ENCODE data around the gene METTL25.

Gene METTL25

DNA sequence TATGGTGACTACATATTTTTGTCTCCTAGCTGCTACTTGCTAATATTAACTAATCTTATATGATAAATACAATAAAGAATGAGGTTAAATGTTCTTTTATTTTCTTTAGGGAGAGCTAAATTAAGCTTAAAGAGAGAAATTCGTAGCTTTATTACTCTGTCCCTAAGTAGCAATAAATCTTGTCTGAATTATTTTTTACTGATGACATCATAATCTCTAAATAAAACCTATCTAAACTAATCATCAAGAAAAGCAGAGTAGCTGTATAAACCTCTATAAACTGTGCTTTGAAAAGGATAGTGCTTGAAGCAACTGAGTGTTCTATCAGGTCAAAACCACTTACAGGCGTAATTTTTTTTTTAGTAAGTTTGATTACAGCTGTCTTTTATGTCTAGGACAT lies 42.5 kb downstream of the METTL25 start:
- TF ChIP-seq, protein P1, sequence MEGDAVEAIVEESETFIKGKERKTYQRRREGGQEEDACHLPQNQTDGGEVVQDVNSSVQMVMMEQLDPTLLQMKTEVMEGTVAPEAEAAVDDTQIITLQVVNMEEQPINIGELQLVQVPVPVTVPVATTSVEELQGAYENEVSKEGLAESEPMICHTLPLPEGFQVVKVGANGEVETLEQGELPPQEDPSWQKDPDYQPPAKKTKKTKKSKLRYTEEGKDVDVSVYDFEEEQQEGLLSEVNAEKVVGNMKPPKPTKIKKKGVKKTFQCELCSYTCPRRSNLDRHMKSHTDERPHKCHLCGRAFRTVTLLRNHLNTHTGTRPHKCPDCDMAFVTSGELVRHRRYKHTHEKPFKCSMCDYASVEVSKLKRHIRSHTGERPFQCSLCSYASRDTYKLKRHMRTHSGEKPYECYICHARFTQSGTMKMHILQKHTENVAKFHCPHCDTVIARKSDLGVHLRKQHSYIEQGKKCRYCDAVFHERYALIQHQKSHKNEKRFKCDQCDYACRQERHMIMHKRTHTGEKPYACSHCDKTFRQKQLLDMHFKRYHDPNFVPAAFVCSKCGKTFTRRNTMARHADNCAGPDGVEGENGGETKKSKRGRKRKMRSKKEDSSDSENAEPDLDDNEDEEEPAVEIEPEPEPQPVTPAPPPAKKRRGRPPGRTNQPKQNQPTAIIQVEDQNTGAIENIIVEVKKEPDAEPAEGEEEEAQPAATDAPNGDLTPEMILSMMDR (IDR thresholded peaks at IDR 0.05; ENCODE audit: insufficient read depth, low read depth, low read length, missing control alignments): no peak
- no peak overlapping the region for H3K4me3 ChIP-seq (ENCODE audit: low read depth, low read length)
- DNase-seq (ENCODE audit: low read depth): no peak

DNA sequence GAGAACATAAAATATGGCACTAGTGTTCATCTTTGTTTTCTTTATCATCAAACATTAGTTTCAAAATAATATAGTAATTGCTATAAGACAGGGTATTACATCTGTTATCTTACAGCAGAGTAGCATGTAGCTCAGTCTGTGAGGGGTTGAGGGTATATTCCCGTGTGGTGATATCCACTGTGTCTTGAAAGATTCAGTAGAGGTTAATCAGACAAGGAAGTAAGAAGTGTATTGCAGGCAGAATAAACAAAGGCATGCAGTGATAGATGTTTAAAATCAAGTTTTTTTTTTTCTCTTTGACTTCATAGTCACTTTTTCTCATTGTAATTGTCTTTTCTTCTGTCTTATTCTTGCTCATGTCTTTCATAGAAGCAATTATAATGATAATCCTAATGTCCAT lies 48.3 kb downstream of the METTL25 start:
- no peak for DNase-seq (ENCODE audit: low read depth)
- no peak overlapping the region for H3K4me3 ChIP-seq (ENCODE audit: low read depth, low read length)
- TF ChIP-seq, protein P1 (IDR thresholded peaks at IDR 0.05; ENCODE audit: insufficient read depth, low read depth, low read length, missing control alignments): no peak

GRCh38 chr12:82407481-82407880 lies 49.2 kb downstream of the METTL25 start:
- TF ChIP-seq, protein P1 (IDR thresholded peaks at IDR 0.05; ENCODE audit: insufficient read depth, low read depth, low read length, missing control alignments): no peak
- H3K4me3 ChIP-seq (ENCODE audit: low read depth, low read length): no peak overlapping the region
- DNase-seq (ENCODE audit: low read depth): no peak

- TF ChIP-seq, protein P1 (IDR thresholded peaks at IDR 0.05; ENCODE audit: insufficient read depth, low read depth, low read length, missing control alignments): no peak
- no peak for DNase-seq (ENCODE audit: low read depth)
- no peak overlapping the region for H3K4me3 ChIP-seq (ENCODE audit: low read depth, low read length)
Measured at GRCh38 chr12:82408844-82409243, 50.5 kb downstream of the METTL25 start.

DNA sequence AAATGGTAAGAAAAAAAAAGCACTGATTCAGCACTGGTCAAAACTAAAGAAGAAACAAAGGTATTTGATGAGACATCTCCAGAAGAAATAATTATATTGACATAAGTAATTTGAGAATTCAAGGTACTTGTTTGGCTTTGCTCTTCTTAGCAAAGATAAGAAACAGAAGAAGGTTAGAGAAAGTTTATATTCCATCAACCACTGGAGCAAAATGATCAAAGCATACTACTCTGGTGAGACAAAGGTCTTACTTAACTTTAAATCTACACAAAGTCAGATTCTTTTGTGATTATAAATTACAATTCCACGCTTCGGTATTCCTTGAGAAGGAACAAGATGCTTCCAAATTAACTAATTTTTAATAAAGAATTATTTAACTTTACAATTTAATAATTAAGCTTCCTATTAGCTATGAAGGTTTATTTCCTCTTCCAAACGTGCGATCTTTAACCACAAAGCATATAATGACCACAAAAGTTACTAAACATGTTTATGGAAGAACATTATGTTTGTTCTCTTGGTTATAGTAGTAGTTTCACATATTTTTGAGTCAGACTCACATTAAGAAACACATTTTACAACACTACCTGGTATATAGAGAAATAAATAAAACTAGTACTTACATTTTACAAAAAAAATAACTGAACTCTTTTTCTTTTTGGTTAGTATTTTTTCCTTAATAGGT lies 53.4 kb downstream of the METTL25 start:
- no peak for DNase-seq (ENCODE audit: low read depth)

GRCh38 chr12:82412246-82412645 lies 53.9 kb downstream of the METTL25 start:
- no peak overlapping the region for H3K4me3 ChIP-seq (ENCODE audit: low read depth, low read length)
- DNase-seq (ENCODE audit: low read depth): no peak
- TF ChIP-seq, protein P1 (IDR thresholded peaks at IDR 0.05; ENCODE audit: insufficient read depth, low read depth, low read length, missing control alignments): no peak

More for the DNA sequence above, 53.4 kb downstream of the METTL25 start:
- TF ChIP-seq, protein P1 (IDR thresholded peaks at IDR 0.05; ENCODE audit: insufficient read depth, low read depth, low read length, missing control alignments): no peak
- no peak overlapping the region for H3K4me3 ChIP-seq (ENCODE audit: low read depth, low read length)

- TF ChIP-seq, protein P1 (IDR thresholded peaks at IDR 0.05; ENCODE audit: insufficient read depth, low read depth, low read length, missing control alignments): no peak
- no peak overlapping the region for H3K4me3 ChIP-seq (ENCODE audit: low read depth, low read length)
- DNase-seq (ENCODE audit: low read depth): no peak
Measured at GRCh38 chr12:82414044-82414443, 55.7 kb downstream of the METTL25 start.
